HepG2 (cell line): ENCODE measurements around the gene KDM4B.

Experiments
- CTCF ChIP-seq: sonication (generic); formaldehyde crosslinking; IDR thresholded peaks from 2 replicates; pipeline ENCODE4 v1.5.0; 2020; ENCODE audit warnings: mild to moderate bottlenecking, missing genetic modification reagents, moderate library complexity
- DRAP1 ChIP-seq: IDR thresholded peaks from 2 replicates; pipeline ENCODE4 v1.6.1; 2016; ENCODE audit warnings: missing genetic modification reagents, missing compliant biosample characterization
- ELF1 ChIP-seq: sonication (generic); formaldehyde crosslinking; IDR thresholded peaks from 2 replicates; pipeline ENCODE4 v1.4.0; 2020; ENCODE audit warnings: missing genetic modification reagents
- MAX ChIP-seq: IDR thresholded peaks from 2 replicates; pipeline ENCODE4 v1.6.1; 2012; ENCODE audit warnings: inconsistent platforms
- POLR2AphosphoS5 ChIP-seq: IDR thresholded peaks from 2 replicates; pipeline ENCODE4 v1.6.1; 2012; ENCODE audit warnings: low read depth, low read length
- SOX13 ChIP-seq, 3 experiments: fragments of 450-650 bp in 1 of 3; sonication (generic) in 1 of 3; formaldehyde crosslinking in 1 of 3; IDR thresholded peaks in 2 of 3; conservative IDR thresholded peaks in 1 of 3; 2 replicates each; pipeline versions ENCODE4 v1.5.0 to v1.6.1; 2016 to 2020; ENCODE audit warnings: antibody characterized with exemption in 1 of 3, mild to moderate bottlenecking in 1 of 3, missing compliant biosample characterization in 1 of 3, missing genetic modification reagents in 1 of 3, moderate library complexity in 1 of 3
- TBL1XR1 ChIP-seq: fragments of 150-350 bp; IDR thresholded peaks from 2 replicates; pipeline ENCODE4 v1.6.1; 2014; ENCODE audit warnings: borderline replicate concordance, low read length; ENCODE audit not compliant: partially characterized antibody
- ZBTB7A ChIP-seq: sonication (generic); formaldehyde crosslinking; IDR thresholded peaks from 2 replicates; pipeline ENCODE4 v1.8.0; 2022; ENCODE audit warnings: mild to moderate bottlenecking, missing genetic modification reagents
- ZC3H4 ChIP-seq: sonication (generic); formaldehyde crosslinking; IDR thresholded peaks from 2 replicates; pipeline ENCODE4 v1.4.0; 2020; ENCODE audit warnings: missing genetic modification reagents, borderline replicate concordance
- ZNF232 ChIP-seq: sonication (generic); formaldehyde crosslinking; IDR thresholded peaks from 2 replicates; pipeline ENCODE4 v1.4.0; 2020; ENCODE audit warnings: missing genetic modification reagents, borderline replicate concordance
- ZNF749 ChIP-seq: sonication (generic); formaldehyde crosslinking; IDR thresholded peaks from 2 replicates; pipeline ENCODE4 v1.8.0; 2022; ENCODE audit warnings: mild to moderate bottlenecking, missing genetic modification reagents, moderate library complexity, borderline replicate concordance
- ZNF766 ChIP-seq: sonication (generic); formaldehyde crosslinking; IDR thresholded peaks from 2 replicates; pipeline ENCODE4 v1.5.0; 2020; ENCODE audit warnings: missing genetic modification reagents, borderline replicate concordance

GRCh38 chr19:5172859-5173630, 204.1 kb downstream of the KDM4B start:
- TF ChIP-seq POLR2AphosphoS5 (no peak), ZNF766 (CRISPR knock-in tag) (no peak), ZNF749 (CRISPR knock-in tag) (no peak), ELF1 (no peak), MAX (no peak), ZC3H4 (CRISPR knock-in tag) (no peak), CTCF (no peak), ZNF232 (CRISPR knock-in tag) (no peak), TBL1XR1 (no peak), SOX13 (IDR thresholded peaks at IDR 0.05) (no peak), SOX13 (CRISPR knock-in tag; conservative IDR thresholded peaks at IDR 0.05 in 1 of 2, IDR thresholded peaks at IDR 0.05 in 1 of 2) (no peak), DRAP1 (no peak), ZBTB7A (CRISPR knock-in tag) (no peak)
